CD4-positive, alpha-beta T cell treated with Interleukin-4 for 4 hours (primary cell): ENCODE measurements around the gene PTK7.

Experiments
- DNase-seq: peaks from one replicate; pipeline ENCODE4 v3.0.0-alpha.2; 2020

Gene PTK7

DNA sequence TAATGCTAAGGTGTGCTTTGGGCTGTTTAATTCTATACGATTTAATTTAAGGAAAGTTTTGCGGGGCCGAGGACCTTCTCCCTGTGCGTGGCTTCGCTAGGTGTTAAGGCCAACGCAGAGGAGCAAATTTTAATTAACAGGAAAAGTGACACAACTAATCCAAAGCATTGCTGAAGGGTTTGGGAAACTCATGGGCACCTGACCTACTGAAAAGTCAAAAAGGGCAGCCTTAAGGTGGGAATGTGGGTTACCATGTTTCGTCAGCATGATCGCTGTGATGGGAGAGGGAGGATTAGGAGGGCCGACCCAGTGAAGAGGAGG lies 105.5 kb downstream of the PTK7 start:
- DNase-seq, result no peak

DNA sequence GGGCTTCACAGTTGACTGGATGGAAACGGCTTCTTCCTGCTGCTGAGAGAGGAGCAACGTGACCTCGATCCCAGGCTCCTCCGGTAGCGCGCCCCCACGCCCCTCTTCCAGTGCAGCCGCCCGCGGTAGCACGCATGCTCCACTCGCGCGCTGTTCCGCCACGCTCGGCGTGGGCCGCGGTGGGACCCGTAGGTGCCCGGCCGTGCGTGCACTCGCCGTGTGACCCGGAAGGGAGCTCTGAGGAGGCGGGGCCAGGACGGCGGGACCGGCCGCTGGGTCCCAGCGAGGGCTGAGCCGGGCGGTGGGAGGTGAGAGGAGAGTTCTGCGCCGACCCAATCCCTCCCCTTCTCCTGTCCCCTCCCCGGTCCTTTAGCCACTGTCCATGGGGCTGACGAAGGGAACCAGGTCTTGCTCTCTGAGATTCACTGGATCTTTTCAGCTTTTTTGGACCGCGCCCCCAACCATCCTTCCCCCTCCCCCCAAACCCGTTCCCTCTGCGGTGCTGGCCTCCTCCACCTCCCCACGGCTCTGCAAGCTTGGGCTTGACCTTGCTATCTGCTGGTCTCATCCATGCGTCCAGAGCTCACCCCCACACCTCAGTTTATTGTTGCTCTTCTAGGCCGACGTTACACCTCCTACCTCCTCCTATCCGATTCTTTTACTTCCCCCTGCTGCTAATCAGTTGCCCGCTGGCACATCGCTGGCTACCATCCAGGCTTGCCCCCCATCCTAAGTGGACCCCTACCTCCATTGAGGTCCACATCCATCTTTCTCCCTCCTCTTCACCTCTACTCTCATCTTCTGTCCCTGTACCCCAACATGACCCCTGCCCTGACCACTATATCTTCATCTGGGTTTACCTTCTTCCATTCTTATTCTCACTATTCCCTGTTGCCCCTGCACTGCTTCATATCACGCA lies 106.1 kb downstream of the PTK7 start, which contains the start of gene CUL9:
Gene CUL9 (plus strand): TSS at position 255 of the 919 bp plus-strand sequence. CDS start 2,115 bp downstream, outside the sequence.
- DNase-seq, result peak; percentile 73

DNA sequence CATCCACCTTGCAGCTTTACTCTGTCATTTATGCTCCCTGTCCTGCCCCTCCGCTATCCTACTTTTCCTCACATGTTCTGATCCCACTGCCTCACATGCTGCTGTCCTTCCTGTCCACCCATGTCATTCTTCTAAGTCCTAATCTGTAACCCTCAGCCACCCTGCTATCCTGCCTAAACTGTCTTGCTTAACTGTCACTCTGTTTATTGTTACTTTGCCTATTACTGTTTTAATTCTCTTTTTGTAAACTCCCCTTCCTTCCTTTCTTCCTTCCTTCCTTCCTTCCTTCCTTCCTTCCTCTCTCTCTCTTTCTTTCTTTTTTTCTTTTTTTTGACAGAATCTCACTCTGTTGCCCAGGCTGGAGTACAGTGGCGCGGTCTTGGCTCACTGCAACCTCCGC lies 107.3 kb downstream of the PTK7 start:
- DNase-seq, result no peak

DNA sequence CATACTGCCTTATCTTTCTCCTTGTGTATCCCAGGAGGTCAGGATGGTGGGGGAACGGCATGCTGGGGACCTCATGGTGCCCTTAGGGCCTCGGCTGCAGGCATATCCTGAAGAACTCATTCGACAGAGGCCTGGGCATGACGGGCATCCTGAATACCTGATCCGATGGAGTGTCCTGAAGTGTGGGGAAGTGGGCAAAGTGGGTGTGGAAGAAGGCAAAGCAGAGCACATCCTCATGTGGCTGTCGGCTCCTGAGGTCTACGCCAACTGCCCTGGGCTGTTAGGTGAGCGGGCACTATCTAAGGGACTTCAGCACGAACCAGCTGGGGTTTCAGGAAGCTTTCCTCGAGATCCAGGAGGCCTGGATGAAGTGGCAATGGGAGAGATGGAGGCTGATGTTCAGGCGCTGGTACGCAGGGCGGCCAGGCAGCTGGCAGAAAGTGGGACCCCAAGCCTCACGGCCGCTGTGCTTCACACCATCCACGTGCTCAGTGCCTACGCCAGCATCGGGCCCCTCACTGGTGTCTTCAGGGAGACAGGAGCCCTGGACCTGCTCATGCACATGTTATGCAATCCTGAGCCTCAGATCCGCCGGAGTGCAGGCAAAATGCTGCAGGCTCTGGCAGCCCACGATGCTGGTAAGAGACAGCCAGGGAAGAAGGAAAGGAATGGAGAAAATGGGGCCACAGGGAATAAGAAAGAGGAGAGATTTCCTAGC lies 108.3 kb downstream of the PTK7 start:
- no peak for DNase-seq

DNA sequence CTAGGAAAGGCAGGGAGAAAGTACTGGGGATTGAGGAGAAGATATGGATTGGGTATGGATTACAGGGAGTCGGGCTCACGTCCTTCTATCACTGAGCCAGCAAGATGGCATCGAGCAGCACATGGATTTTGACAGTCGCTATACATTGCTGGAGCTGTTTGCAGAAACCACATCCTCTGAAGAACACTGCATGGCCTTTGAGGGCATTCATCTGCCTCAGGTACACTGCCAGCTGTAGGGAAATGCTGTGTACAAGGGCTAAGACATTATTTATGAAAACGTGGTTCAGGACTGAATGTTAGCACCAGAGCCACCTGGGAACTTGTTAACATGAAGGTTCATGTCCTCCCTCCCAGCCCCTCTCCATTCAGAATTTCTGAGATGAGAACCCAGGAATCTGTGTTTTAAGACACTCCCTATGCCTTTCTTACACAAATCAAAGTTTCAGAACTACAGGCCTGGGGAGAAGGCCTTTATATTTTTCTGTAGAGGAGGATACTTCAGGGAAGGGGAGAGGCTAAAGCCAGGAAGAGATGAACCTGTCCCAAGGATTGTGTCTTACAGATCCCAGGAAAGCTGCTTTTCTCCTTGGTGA lies 109.4 kb downstream of the PTK7 start:
- DNase-seq, result peak; percentile 26

DNA sequence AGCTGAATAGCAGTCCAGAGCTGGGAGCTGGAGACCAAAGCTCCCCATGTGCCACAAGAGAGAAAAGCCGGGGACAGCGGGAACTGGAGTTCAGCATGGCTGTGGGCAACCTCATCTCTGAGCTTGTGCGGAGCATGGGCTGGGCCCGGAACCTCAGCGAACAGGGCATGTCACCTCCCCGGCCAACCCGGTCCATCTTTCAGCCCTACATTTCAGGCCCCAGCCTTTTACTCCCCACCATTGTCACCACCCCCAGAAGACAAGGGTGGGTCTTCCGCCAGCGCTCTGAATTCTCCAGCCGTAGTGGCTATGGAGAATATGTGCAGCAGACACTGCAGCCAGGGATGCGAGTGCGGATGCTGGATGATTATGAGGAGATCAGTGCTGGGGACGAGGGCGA lies 109.9 kb downstream of the PTK7 start:
- no peak for DNase-seq

DNA sequence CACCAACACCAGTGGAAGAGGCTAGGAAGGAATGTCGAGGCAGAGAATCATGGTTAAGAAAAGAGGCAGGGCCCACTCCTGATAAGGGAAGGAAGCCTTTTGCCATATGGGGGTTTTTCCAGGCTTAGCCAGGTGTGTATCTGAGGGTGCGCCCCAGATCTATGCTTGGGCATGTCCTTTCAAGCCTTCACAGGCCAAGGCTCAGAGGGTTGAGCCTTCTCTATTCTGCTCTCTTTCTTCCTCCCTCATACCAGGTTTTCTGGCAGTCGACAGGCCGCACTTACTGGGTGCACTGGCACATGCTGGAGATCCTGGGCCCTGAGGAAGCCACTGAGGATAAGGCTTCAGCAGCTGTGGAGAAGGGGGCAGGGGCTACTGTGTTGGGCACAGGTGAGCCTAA lies 110.6 kb downstream of the PTK7 start:
- no peak for DNase-seq

DNA sequence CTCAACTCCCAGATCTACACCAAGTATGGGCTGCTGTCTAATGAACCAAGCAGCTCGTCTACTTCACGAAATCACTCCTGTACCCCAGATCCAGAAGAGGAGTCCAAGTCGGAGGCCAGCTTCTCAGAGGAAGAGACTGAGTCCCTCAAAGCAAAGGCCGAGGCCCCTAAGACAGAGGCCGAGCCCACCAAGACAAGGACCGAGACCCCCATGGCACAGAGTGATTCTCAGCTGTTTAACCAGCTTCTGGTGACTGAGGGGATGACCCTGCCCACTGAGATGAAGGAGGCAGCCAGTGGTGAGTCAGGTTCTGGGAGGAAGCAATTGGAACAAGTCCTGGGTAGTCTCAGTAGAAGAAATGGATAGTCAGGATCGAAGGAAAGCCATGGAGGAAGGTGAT lies 111.7 kb downstream of the PTK7 start:
- DNase-seq, result no peak

DNA sequence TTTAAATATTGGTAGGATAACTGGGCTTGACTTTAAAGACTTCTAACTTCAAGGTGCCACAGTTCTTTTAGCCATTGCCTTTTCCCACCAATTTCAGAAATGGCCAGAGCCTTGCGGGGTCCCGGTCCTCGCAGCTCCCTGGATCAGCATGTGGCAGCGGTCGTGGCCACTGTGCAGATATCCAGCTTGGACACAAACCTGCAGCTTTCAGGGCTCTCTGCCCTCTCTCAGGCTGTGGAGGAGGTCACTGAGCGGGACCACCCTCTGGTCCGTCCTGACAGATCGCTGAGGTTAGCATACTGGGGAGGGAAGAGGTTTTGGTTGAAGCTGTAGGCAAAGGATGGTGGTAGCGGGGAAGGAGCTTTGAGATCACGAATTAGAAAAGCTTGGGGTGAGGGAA lies 112.3 kb downstream of the PTK7 start:
- DNase-seq, result no peak

DNA sequence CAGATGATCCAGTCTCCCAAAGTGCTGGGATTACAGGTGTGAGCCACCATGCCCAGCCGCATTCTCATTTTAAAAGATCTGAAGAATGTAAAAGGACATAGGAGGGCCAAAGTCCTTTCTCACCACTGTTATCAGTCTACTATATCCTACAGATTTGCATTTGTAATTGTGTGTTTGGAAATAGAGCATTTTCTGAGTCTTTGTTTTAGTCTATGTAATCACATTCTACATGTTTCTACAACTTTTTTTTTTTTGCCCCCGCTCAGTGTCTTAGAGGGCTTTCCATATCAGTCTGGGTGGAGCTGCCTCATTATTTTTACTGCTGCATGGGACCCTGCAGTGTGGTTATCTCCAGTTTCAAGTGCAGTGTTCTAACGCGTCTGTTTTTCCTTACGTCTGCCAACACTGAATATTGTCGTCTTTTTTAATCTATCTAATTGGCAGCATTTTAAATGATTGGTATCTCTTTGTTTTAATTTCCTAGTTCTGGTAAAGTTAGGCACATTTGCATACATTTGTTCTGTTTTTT lies 113.7 kb downstream of the PTK7 start:
- DNase-seq, result no peak

DNA sequence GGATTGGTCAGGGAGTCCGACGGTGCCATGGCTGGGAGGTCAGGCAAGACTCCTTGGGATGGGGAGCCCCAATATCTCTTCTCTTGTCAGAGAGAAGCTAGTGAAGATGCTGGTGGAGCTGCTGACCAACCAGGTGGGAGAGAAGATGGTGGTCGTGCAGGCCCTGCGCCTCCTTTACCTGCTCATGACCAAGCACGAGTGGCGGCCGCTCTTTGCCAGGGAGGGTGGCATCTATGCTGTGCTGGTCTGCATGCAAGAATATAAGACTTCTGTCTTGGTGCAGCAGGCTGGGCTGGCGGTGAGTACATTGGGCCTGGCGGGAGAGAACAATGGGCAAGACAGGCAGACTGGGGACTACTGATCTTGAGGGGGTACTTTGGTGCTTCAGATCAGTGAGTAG lies 116.8 kb downstream of the PTK7 start:
- DNase-seq, result no peak

DNA sequence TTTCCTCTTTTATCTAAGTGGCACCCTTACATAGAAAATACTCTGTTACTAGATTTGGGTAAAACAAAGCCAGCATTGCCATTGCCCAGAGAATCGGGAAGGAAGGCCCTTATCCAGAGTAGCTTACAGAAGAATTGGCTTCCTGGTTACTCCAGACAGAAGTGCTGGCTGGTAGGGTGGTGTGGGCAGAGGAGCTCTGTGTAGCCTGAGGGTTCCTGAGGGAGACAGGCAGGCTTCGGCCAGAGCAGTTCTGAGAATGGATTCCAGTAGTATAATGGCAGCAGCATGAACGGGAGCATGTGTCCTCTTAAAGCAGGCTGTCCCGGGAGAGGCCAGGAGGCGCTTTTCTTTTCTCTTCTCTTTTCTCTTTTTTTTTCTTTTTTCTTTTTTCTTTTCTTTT lies 117.8 kb downstream of the PTK7 start:
- DNase-seq, result no peak

DNA sequence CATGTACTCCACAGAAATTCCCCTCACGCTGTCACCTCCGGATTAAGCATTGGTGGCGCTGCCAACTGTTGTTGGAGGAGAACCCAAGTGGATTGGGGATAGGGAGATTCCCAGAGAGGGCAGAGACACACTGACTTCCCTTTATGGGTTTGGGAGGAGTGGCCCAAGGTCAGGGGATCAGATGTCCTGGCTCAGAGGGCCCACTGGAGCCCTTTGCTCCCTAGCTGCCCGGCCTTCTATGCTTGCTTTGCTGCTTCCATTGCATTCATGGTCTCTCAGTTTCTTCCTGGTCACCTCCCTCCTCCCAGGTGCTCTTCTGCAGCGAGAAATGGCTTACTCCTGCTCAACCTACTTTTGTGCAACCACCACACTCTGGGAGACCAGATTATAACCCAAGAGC lies 120.2 kb downstream of the PTK7 start:
- DNase-seq, result no peak

DNA sequence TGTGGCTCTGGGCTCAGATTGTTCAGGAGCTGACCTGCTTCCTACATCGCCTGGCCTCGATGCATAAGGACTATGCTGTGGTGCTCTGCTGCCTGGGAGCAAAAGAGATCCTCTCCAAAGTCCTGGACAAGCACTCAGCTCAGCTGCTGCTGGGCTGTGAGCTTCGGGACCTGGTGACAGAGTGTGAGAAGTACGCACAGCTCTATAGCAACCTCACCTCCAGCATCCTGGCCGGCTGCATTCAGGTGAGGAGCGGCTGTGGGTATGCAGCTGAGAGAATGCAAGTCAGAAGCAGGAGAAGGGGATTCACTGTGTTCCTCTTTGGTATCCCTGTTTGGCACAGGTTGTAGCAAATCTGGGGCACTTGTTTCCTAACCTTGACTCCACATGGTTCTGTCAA lies 123.8 kb downstream of the PTK7 start:
- no peak for DNase-seq

DNA sequence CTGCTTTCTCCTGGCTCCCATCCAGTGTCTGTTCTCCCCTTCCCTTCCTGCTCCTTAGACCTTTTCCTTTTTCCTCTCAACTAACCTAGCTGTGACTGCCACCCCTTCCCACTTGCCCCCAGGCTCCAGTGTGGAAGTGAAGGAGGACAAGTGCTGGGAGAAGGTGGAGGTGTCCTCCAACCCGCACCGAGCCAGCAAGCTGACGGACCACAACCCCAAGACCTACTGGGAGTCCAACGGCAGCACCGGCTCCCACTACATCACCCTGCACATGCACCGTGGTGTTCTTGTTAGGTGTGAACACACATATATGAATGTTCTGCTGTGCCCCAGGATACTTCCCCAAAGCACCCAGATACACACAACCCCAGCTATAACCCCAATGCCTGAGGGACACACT lies 124.4 kb downstream of the PTK7 start:
- no peak for DNase-seq

DNA sequence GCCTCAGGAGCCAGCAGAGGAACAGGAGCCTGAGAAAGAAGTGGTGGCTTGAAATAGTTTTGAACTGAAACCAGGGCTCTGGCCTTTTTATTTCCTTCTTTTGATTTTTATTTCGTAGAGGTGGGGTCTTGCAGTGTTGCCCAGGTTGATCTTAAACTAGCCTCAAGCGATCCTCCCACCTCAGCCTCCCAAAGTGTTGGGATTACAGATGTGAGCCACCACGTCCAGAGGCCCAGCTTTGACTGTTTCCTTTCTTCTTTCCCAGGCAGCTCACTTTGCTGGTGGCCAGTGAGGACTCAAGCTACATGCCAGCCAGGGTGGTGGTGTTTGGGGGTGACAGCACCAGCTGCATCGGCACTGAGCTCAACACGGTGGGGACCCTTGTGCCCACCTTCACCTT lies 126.3 kb downstream of the PTK7 start:
- DNase-seq, result no peak

DNA sequence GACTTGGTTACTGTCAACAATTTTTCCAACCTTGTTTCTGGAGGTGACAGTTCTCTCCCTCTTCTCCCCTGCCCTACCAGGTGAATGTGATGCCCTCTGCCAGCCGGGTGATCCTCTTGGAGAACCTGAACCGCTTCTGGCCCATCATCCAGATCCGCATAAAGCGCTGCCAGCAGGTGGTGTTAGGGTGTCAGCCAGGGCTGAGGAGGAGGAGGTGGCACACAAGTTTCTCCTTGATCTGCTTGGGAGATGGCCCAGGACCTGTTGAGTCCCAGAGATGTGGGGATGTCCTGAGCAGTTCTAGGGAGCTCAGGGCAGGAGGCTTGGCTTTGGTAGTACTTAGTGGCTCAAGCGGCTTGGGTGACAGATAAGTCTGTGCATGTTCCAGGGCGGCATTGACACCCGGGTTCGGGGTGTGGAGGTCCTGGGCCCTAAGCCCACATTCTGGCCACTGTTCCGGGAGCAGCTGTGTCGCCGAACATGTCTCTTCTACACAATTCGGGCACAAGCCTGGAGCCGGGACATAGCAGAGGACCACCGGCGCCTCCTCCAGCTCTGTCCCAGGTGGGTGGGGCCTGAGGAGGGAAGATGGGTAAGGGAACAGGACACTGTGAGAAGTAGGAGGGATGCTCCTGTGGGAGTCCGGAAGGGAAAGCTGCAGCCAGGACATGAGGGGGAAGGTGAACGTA lies 127.1 kb downstream of the PTK7 start:
- DNase-seq, result no peak

DNA sequence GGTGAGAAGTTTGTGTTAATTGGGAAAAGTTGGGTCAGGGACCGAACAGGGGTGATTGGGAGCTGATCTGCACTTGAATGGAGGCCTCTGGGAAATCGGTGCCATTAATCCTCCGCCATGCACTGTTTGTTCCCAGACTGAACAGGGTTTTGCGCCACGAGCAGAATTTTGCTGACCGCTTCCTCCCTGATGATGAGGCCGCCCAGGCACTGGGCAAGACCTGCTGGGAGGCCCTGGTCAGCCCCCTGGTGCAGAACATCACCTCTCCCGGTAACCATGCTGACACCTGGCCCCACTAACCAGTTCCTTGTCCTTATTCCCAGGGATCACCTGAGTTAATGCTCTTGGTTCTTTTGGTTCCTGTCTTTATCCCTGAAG lies 127.6 kb downstream of the PTK7 start:
- no peak for DNase-seq

DNA sequence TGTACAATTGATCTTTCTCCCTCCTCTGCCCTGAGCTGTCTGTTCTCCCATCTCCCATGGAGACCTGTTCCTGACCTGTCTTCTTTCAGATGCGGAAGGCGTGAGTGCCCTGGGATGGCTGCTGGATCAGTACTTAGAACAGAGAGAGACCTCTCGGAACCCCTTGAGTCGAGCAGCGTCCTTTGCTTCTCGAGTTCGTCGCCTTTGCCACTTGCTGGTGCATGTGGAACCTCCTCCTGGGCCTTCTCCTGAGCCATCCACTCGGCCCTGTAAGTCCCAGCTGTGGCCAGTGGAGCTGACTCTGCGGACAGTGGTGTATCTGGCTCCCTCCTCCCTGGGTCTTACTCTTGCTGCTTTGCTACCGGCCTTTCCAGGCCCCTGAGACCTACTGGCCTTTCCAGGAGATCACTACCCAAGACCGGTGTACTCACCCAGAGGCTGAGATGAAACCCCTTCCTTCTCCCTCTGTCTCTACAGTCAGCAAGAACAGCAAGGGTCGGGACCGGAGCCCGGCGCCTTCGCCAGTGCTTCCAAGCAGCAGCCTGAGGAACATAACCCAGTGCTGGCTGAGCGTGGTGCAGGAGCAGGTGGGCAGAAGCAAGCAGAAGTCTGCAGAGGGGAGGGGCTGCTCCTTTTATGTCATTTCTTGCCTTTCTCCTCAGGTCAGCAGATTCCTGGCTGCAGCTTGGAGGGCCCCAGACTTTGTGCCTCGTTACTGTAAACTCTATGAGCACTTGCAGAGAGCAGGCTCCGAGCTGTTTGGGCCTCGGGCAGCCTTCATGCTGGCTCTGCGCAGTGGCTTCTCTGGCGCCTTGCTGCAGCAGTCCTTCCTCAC lies 128.4 kb downstream of the PTK7 start:
- no peak for DNase-seq

DNA sequence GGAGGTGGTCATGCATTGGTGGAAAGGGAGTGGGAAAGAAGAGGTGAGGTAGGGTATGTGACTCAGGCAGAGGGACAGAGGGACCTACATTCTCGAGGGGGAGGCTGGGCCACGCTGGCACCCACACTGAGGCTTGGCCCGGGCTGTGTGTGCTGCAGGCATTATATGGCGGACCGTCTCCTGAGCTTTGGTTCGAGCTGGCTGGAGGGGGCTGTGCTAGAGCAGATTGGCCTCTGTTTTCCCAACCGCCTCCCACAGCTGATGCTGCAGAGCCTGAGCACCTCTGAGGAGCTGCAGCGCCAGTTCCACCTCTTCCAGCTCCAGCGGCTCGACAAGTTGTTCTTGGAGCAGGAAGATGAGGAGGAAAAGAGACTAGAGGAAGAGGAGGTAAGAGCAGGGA lies 129.7 kb downstream of the PTK7 start:
- DNase-seq, result no peak

DNA sequence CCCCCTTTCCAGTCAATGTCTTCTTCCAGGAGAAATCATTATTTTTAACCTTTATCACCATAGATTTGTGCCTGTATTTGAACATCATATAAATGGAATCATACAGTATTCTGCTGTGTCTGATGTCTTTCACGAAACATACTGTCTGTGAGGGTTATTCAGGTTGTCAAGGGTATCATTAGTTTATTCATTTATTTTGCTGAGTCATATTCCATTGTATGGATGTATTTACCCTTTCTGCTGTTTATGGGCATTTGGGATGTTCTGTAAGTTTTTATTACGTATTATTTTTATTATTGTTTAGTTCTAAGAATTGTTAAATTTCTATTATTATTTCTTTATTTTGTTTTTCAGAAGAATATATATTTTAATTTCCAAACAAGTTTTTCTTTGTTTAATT lies 131.2 kb downstream of the PTK7 start:
- DNase-seq, result no peak
